KMS-11 (cell line): Measurements from ENCODE around the gene TRNT1.

Experiments
- H2AFZ ChIP-seq: fragments of 200-600 bp; sonication (generic); 2 replicates; pipeline ENCODE4 v1.6.1; 2016; ENCODE audit warnings: antibody characterized with exemption, mixed run types, low read depth
- H3K27ac ChIP-seq: fragments of 200-600 bp; sonication (generic); 2 replicates; pipeline ENCODE4 v1.6.1; 2016; ENCODE audit warnings: mild to moderate bottlenecking, mixed run types
- H3K27me3 ChIP-seq: fragments of 200-600 bp; sonication (generic); 2 replicates; pipeline ENCODE4 v1.6.1; 2017; ENCODE audit warnings: mild to moderate bottlenecking, low read depth, mixed run types, moderate library complexity; ENCODE audit not compliant: insufficient read depth
- H3K36me3 ChIP-seq: fragments of 200-600 bp; sonication (generic); 2 replicates; pipeline ENCODE4 v1.6.1; 2017; ENCODE audit warnings: mild to moderate bottlenecking, mixed run types; ENCODE audit not compliant: insufficient read depth
- H3K4me1 ChIP-seq: fragments of 200-600 bp; sonication (generic); 2 replicates; pipeline ENCODE4 v1.6.1; 2016; ENCODE audit warnings: mild to moderate bottlenecking, low read depth, mixed run types; ENCODE audit not compliant: poor library complexity, severe bottlenecking
- H3K4me2 ChIP-seq: fragments of 200-600 bp; sonication (generic); 2 replicates; pipeline ENCODE4 v1.7.0; 2016; ENCODE audit warnings: mild to moderate bottlenecking, mixed run types
- H3K4me3 ChIP-seq: fragments of 200-600 bp; sonication (generic); IDR thresholded peaks from 2 replicates; pipeline ENCODE4 v1.6.1; 2017; ENCODE audit warnings: low read depth, low read length, mixed read lengths; ENCODE audit not compliant: insufficient read depth
- H3K79me2 ChIP-seq: fragments of 200-600 bp; sonication (generic); 2 replicates; pipeline ENCODE4 v1.6.1; 2016; ENCODE audit warnings: low read depth, mixed run types; ENCODE audit not compliant: insufficient read depth
- H3K9ac ChIP-seq: fragments of 200-600 bp; sonication (generic); 2 replicates; pipeline ENCODE4 v1.6.1; 2016; ENCODE audit warnings: mild to moderate bottlenecking, mixed run types
- H4K20me1 ChIP-seq: fragments of 200-600 bp; sonication (generic); 2 replicates; pipeline ENCODE4 v1.6.1; 2016; ENCODE audit warnings: mild to moderate bottlenecking, mixed run types; ENCODE audit not compliant: insufficient read depth
- CTCF ChIP-seq: fragments of 200-600 bp; sonication (generic); conservative IDR thresholded peaks from 2 replicates; pipeline ENCODE4 v1.6.1; 2017; ENCODE audit warnings: low read depth, mild to moderate bottlenecking, antibody characterized with exemption, low read length, moderate library complexity, mixed read lengths

Gene TRNT1

GRCh38 chr3:3189102-3189727 lies 62.5 kb downstream of the TRNT1 start:
- Histone ChIP-seq H3K27me3 (no peaks in the 10 kb centered on the region), H3K4me3 (no peak overlapping the region), H3K4me1 (no peaks in the 10 kb centered on the region), H4K20me1 (no peaks in the 10 kb centered on the region), H2AFZ (no peak overlapping the region), H3K4me2 (no peak overlapping the region), H3K36me3 (no peaks in the 10 kb centered on the region), H3K79me2 (no peaks in the 10 kb centered on the region), H3K9ac (no peak overlapping the region), H3K27ac (no peak overlapping the region)
- TF ChIP-seq CTCF: no peak

- no peak overlapping the region for H3K9ac ChIP-seq
- no peak for TF ChIP-seq CTCF
- H2AFZ ChIP-seq: no peak overlapping the region
Measured at GRCh38 chr3:3189961-3190360, 63.2 kb downstream of the TRNT1 start.

GRCh38 chr3:3191675-3192285 lies 65.0 kb downstream of the TRNT1 start:
- no peak overlapping the region for H2AFZ ChIP-seq
- H3K36me3 ChIP-seq: no peaks in the 10 kb centered on the region
- no peak for TF ChIP-seq CTCF
- no peak overlapping the region for H3K9ac ChIP-seq
- H3K4me3 ChIP-seq: no peak overlapping the region
- no peak overlapping the region for H3K27ac ChIP-seq
- no peaks in the 10 kb centered on the region for H3K27me3 ChIP-seq
- H3K79me2 ChIP-seq: no peaks in the 10 kb centered on the region
- H3K4me1 ChIP-seq: no peaks in the 10 kb centered on the region
- H4K20me1 ChIP-seq: no peaks in the 10 kb centered on the region
- H3K4me2 ChIP-seq: no peak overlapping the region

More at GRCh38 chr3:3189961-3190360, 63.2 kb downstream of the TRNT1 start:
- Histone ChIP-seq H3K36me3 (no peaks in the 10 kb centered on the region), H3K27ac (no peak overlapping the region), H4K20me1 (no peaks in the 10 kb centered on the region), H3K27me3 (no peaks in the 10 kb centered on the region), H3K79me2 (no peaks in the 10 kb centered on the region), H3K4me1 (no peaks in the 10 kb centered on the region), H3K4me3 (no peak overlapping the region), H3K4me2 (no peak overlapping the region)

- Histone ChIP-seq H4K20me1 (no peaks in the 10 kb centered on the region), H3K27me3 (no peaks in the 10 kb centered on the region), H3K79me2 (no peaks in the 10 kb centered on the region), H3K4me1 (no peaks in the 10 kb centered on the region), H2AFZ (no peak overlapping the region), H3K36me3 (no peaks in the 10 kb centered on the region), H3K27ac (no peak overlapping the region), H3K4me2 (no peak overlapping the region), H3K9ac (no peak overlapping the region), H3K4me3 (no peak overlapping the region)
- no peak for TF ChIP-seq CTCF
Measured at GRCh38 chr3:3192286-3192675, 65.5 kb downstream of the TRNT1 start.
